ENCODE data around the gene ZNF28. TPM values are rescaled to one million over a fixed set of nuclear protein-coding genes. Genes with fewer than 3 reads are reported as not detected.

ZNF28 gene
- total and polyA plus RNA-seq, 9 of the 15 experiments (the other 6 are each of a cell fraction or from before 2014, with no cell fraction given) = 19.4 to 38.5 (median 31.5) TPM

DNA sequence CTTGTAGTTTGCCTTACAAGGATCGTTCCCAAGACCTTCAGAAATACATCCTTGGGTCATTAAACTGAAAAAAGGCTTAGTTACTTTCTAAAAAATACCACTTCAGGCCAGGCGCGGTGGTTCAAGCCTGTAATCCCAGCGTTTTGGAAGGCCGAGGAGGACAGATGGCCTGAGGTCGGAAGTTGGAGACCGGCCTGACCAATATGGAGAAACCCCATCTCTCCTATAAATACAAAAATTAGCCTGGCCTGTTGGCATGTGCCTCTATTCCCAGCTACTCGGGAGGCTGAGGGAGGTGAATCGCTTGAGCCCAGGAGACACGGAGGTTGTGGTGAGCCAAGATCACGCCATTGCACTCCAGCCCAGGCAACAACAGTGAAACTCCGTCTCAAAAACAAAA lies 2.2 kb upstream of the ZNF28 start:
- Histone ChIP-seq H3K4me3 (no peak overlapping the region), H3K9ac (ENCODE audit: insufficient read depth in 1 of 2, low read depth in 2 of 2, low read length in 2 of 2) (no peak overlapping the region), H3K4me2 (ENCODE audit: insufficient read depth, low read length) (no peak overlapping the region), H3K79me2 (ENCODE audit: control insufficient read depth, insufficient read depth, low read length) (peaks cover 10% of the 10 kb centered on the region), H3K4me1 (replicated peaks in 1 of 2; ENCODE audit: control insufficient read depth in 2 of 2, insufficient read depth in 2 of 2, low read length in 2 of 2) (peaks cover 0 to 13% of the 10 kb centered on the region in 2 experiments; a peak in 2 of 5 replicates), H3K9me3 (replicated peaks; ENCODE audit: control insufficient read depth, insufficient read depth, low read depth, low read length) (no peaks in the 10 kb centered on the region; the same call in 1 of the 2 replicates), H3K9me1 (ENCODE audit: control insufficient read depth, insufficient read depth, low read length) (no peaks in the 10 kb centered on the region), H2AFZ (ENCODE audit: low read depth, low read length) (no peak overlapping the region), H3K36me3 (ENCODE audit: control insufficient read depth, insufficient read depth, low read length) (no peaks in the 10 kb centered on the region), H3K27me3 (ENCODE audit: control insufficient read depth in 2 of 2, insufficient read depth in 2 of 2, low read length in 2 of 2) (no peaks in the 10 kb centered on the region), H4K20me1 (replicated peaks; ENCODE audit: control insufficient read depth, insufficient read depth, low read length) (no peaks in the 10 kb centered on the region), H3K27ac (ENCODE audit: extremely low read depth, low read depth, low read length) (no peak overlapping the region)
- ChIA-PET CTCF (ENCODE audit: low intra/inter-chr PET ratio) (no interaction called here), POLR2A (no interaction called here)
- in situ Hi-C loops (cut with MboI) = loop anchor here (5.0 kb wide), 1 partner anchor 34 kb away; the partner anchor contains the start of gene ZNF468
- no peak for DNase-seq (ENCODE audit: extremely low read depth in 1 of 4, low spot score in 3 of 4)
- FAIRE-seq = no peak
- intact Hi-C loops (cut with micrococcal nuclease) = no loop called here
- 68% methylated on average over 12 of the region's 12 CpGs for whole genome bisulfite sequencing (ENCODE audit: insufficient coverage, low coverage, missing lambda C conversion rate)
- ATAC-seq = no peak
- TF ChIP-seq EWSR1 (IDR thresholded peaks at IDR 0.05; ENCODE audit: borderline replicate concordance, low read depth, partially characterized antibody) (no peak), POLR2AphosphoS5 (IDR thresholded peaks at IDR 0.05; ENCODE audit: control insufficient read depth, insufficient read depth, low read depth, low read length) (no peak), ZFP30 (CRISPR knock-in tag; IDR thresholded peaks at IDR 0.05; ENCODE audit: borderline replicate concordance) (no peak), STAG1 (CRISPR knock-in tag; IDR thresholded peaks at IDR 0.05; ENCODE audit: borderline replicate concordance) (no peak), ZFPM2 (CRISPR knock-in tag; IDR thresholded peaks at IDR 0.05) (no peak)
- TF ChIP-seq, protein P1, sequence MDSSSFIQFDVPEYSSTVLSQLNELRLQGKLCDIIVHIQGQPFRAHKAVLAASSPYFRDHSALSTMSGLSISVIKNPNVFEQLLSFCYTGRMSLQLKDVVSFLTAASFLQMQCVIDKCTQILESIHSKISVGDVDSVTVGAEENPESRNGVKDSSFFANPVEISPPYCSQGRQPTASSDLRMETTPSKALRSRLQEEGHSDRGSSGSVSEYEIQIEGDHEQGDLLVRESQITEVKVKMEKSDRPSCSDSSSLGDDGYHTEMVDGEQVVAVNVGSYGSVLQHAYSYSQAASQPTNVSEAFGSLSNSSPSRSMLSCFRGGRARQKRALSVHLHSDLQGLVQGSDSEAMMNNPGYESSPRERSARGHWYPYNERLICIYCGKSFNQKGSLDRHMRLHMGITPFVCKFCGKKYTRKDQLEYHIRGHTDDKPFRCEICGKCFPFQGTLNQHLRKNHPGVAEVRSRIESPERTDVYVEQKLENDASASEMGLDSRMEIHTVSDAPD (CRISPR knock-in tag; IDR thresholded peaks at IDR 0.05) = no peak
- TF ChIP-seq, protein P2, sequence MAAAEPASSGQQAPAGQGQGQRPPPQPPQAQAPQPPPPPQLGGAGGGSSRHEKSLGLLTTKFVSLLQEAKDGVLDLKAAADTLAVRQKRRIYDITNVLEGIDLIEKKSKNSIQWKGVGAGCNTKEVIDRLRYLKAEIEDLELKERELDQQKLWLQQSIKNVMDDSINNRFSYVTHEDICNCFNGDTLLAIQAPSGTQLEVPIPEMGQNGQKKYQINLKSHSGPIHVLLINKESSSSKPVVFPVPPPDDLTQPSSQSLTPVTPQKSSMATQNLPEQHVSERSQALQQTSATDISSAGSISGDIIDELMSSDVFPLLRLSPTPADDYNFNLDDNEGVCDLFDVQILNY (CRISPR knock-in tag; IDR thresholded peaks at IDR 0.05) = no peak
- no TSS peak for BruUV-seq (replicated peaks)

Data from K562 (cell line).